IMR-90 (cell line): ENCODE data around the gene HOXD8.

Source experiments
- CTCF ChIP-seq: conservative IDR thresholded peaks from 2 replicates; pipeline ENCODE4 v1.5.1; 2012; ENCODE audit warnings: mild to moderate bottlenecking, low read depth, low read length, improper control_type of control experiment
- ELK1 ChIP-seq: fragments of 150-350 bp; IDR thresholded peaks from 2 replicates; pipeline ENCODE4 v1.6.1; 2016; ENCODE audit warnings: low read depth, mild to moderate bottlenecking, low read length, moderate library complexity, borderline replicate concordance
- POLR2A ChIP-seq: IDR thresholded peaks from 2 replicates; pipeline ENCODE4 v1.6.1; 2012; ENCODE audit warnings: mild to moderate bottlenecking, low read depth, low read length

GRCh38 chr2:176117823-176118371 is 11.6 kb upstream of the HOXD8 start:
- TF ChIP-seq CTCF = no peak
- TF ChIP-seq ELK1 = no peak
- no peak for TF ChIP-seq POLR2A
